Kidney (tissue), 14 donors: ENCODE results near the gene HOXA5. TPM values are rescaled to one million over a fixed set of nuclear protein-coding genes. Genes with fewer than 3 reads are reported as not detected.

Experiments used
- DNase-seq, 5 donors: peaks; one replicate each; pipeline ENCODE4 v3.0.0-alpha.2; 2013 to 2020
- FAIRE-seq: peaks from 2 replicates; lab custom pipeline; 2012; peaks lifted over from hg19 to GRCh38; lab: Jason Lieb, UNC
- H3K27ac ChIP-seq, 2 donors: one replicate each; pipeline ENCODE4 v1.7.0; 2013; ENCODE audit warnings: low read depth in 2 of 2, low read length in 2 of 2, inconsistent platforms in 1 of 2
- H3K27me3 ChIP-seq: one replicate; pipeline ENCODE4 v1.7.1; 2013; ENCODE audit warnings: low read length, inconsistent platforms; ENCODE audit not compliant: control insufficient read depth, insufficient read depth
- H3K36me3 ChIP-seq, 3 donors: one replicate each; pipeline versions ENCODE4 v1.7.0 to v1.7.1; 2013; ENCODE audit warnings: low read length in 3 of 3, control low read depth in 1 of 3, inconsistent platforms in 1 of 3; ENCODE audit not compliant: insufficient read depth in 3 of 3, control insufficient read depth in 2 of 3
- H3K4me1 ChIP-seq, 3 donors: one replicate each; pipeline versions ENCODE4 v1.7.0 to v1.7.1; 2013; ENCODE audit warnings: low read length in 3 of 3, inconsistent platforms in 1 of 3, low read depth in 1 of 3; ENCODE audit not compliant: control insufficient read depth in 2 of 3, insufficient read depth in 2 of 3
- H3K4me3 ChIP-seq, 3 donors: one replicate each; pipeline versions ENCODE4 v1.7.0 to v1.8.1; 2013; ENCODE audit warnings: low read length in 3 of 3, control low read depth in 1 of 3, inconsistent platforms in 1 of 3
- H3K9ac ChIP-seq, 3 donors: one replicate each; pipeline versions ENCODE4 v1.7.0 to v1.7.1; 2013; ENCODE audit warnings: low read length in 3 of 3, control low read depth in 1 of 3, inconsistent platforms in 1 of 3
- H3K9me3 ChIP-seq, 3 donors: one replicate each; pipeline versions ENCODE4 v1.7.0 to v1.7.1; 2013; ENCODE audit warnings: low read length in 3 of 3, control low read depth in 1 of 3, inconsistent platforms in 1 of 3; ENCODE audit not compliant: control insufficient read depth in 2 of 3, insufficient read depth in 1 of 3
- CTCF ChIP-seq: IDR thresholded peaks from 3 replicates; pipeline ENCODE4 v1.5.1; 2012; ENCODE audit warnings: mild to moderate bottlenecking, moderate library complexity, borderline replicate concordance; ENCODE audit not compliant: insufficient read depth; ENCODE audit errors: extremely low read depth
- intact Hi-C: fragments of 100-400 bp; cut with DNase I; formaldehyde crosslinking; loops from one replicate; pipeline ENCODE4 v1.11.1; 2022
- polyA plus RNA-seq: library from polyadenylated mRNA; stranded (reverse); fragments of 350-450 nt; fragmentation: Illumina TruSeq; extraction: RNeasy Lipid Tissue Mini Kit (QIAGEN cat#74804); gene quantifications from one replicate; pipeline ENCODE4 v1.2.3, GENCODE V29; 2014; ENCODE audit warnings: low read depth, low replicate concordance; ENCODE audit not compliant: insufficient read depth
- total RNA-seq: library from RNA; stranded (reverse); fragmentation: NEBNext Ultra II Directional; extraction: Animal tissue kit (Norgen Biotek cat#: 25700); gene quantifications from one replicate; pipeline ENCODE4 v1.2.1, GENCODE V29; 2021
- donor health status: control.
- donor health status: control.
- donor health status: control.
- donor health status: control.
- donor health status: control.
- donor health status: DM: yes; HTN: yes; CAD: no.
- donor health status: Normal renal cell carcinoma (clear cell type).

Gene HOXA5
- total and polyA plus RNA-seq, 2 donors from 2014 or later: 19.4 to 38.0 TPM

- Histone ChIP-seq H3K27me3 (peaks cover 28% of the 10 kb centered on the region), H3K36me3 (no peaks in the 10 kb centered on the region), H3K4me1 (peaks cover 0 to 4% (median 0%) of the 10 kb centered on the region in 3 donors), H3K27ac (peak overlapping the region in 1 of 2 donors; percentile 59), H3K4me3 (peak overlapping the region in 1 of 3 donors; percentile 36), H3K9me3 (no peaks in the 10 kb centered on the region), H3K9ac (no peak overlapping the region)
- FAIRE-seq: no peak
- TF ChIP-seq CTCF: no peak
- DNase-seq: peak; percentile 78 to 94 (median 92)
- intact Hi-C loops: no loop called here
These were observed 46.0 kb upstream of the HOXA5 start for GRCh38 chr7:27189295-27189996.

GRCh38 chr7:27188386-27189294, 45.2 kb upstream of the HOXA5 start:
- Histone ChIP-seq H3K9ac (peak overlapping the region; percentile 17 to 34 (median 33)), H3K4me1 (peaks cover 0 to 4% (median 0%) of the 10 kb centered on the region in 3 donors), H3K36me3 (no peaks in the 10 kb centered on the region), H3K27me3 (peaks cover 19% of the 10 kb centered on the region), H3K9me3 (no peaks in the 10 kb centered on the region), H3K27ac (peak overlapping the region; percentile 59 to 71), H3K4me3 (peak overlapping the region; percentile 10 to 54 (median 43))
- FAIRE-seq (no peak), DNase-seq (peak; percentile 57 to 82 (median 75))
- no peak for TF ChIP-seq CTCF
- intact Hi-C loops: no loop called here

GRCh38 chr7:27187475-27188385, 44.2 kb upstream of the HOXA5 start:
- H3K4me3 ChIP-seq: peak overlapping the region; percentile 10 to 54 (median 43)
- FAIRE-seq: no peak
- H3K27ac ChIP-seq: peak overlapping the region; percentile 59 to 71
- intact Hi-C loops: no loop called here
- TF ChIP-seq CTCF: no peak
- peak; percentile 69 to 85 (median 76) for DNase-seq
- no peaks in the 10 kb centered on the region for H3K9me3 ChIP-seq
- H3K4me1 ChIP-seq: peaks cover 0 to 4% (median 0%) of the 10 kb centered on the region in 3 donors
- H3K9ac ChIP-seq: peak overlapping the region; percentile 17 to 74 (median 34)
- no peaks in the 10 kb centered on the region for H3K36me3 ChIP-seq
- peaks cover 15% of the 10 kb centered on the region for H3K27me3 ChIP-seq
